HG03064 (cell line): ENCODE measurements around the gene FOXJ3.

Experiments used
- ATAC-seq: cut with Tn5 transposase; IDR thresholded peaks from one replicate; pipeline ENCODE4 v1.9.1; 2021; ENCODE audit warnings: low read depth; ENCODE audit not compliant: unreplicated experiment

The FOXJ3 gene

GRCh38 chr1:42335050-42335808 is at the start of gene FOXJ3:
Gene FOXJ3, minus strand, starts transcription at chr1:42335235. Its CDS starts 24,142 bp downstream, at chr1:42311093.
- peak; percentile 67 for ATAC-seq

DNA sequence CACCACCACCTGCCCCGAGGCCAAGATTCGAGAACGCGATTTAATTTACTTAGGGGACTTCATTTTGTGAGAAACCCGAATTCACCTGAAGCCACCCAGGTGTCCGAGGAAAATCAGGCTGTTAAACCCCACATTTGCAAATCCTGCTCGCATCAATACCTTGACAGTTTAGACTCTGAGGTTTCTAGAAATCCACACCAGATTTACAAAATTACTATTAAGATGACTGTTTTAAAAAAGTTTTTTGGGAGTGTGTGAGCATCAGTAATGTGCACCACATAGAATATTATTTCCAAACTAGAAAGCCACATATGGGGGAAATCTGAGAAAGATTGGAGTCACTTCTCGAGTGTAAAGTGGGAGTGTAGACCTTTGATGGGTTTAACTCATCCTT is 46.2 kb upstream of the FOXJ3 start:
- no peak for ATAC-seq

GRCh38 chr1:42380586-42381279 is 45.7 kb upstream of the FOXJ3 start, which contains the start of gene RIMKLA:
Gene RIMKLA, plus strand, starts transcription at chr1:42380792. Its CDS starts 143 bp downstream, at chr1:42380935.
- peak; percentile 79 for ATAC-seq

DNA sequence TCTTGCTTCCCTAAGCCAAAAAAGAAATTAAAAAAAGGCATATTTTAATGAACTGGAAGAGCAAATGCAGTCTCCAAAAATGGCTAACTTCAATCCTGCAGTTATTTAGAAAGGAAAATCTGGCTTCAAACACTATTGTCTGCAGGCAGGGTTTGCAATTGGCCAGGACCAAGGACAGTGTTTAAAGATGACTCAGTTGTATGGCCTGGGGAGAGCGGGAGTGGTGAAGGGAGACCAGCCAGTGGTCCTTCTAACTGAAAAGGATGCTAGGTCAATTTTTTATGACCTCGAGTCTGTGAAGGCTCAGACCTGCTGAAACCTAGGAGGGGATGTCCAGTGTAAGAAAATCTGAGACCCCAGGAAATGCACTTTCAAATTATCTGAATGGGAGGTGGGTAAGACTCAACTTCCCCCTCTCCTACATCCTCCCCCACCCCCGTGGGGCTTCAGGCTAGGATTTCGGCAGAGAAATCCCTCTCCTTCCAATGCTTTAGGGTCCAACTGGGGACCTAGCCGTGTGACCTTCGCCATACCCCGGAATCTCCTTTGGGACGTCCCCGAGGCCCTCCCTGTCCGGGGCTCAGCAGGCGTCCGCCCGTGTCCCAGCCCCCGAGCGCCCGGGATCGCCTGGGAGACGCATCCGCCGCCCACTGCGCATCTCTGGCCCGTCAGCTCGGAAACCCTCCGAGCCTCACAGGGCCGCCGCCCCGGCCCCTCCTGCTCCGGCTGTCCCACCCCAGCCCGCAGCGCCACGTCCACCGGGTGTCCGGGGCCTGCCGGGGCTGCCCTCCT is 45.0 kb upstream of the FOXJ3 start:
- ATAC-seq, result peak; percentile 37

- no peak for ATAC-seq
Measured at GRCh38 chr1:42372796-42373195, 37.8 kb upstream of the FOXJ3 start.

DNA sequence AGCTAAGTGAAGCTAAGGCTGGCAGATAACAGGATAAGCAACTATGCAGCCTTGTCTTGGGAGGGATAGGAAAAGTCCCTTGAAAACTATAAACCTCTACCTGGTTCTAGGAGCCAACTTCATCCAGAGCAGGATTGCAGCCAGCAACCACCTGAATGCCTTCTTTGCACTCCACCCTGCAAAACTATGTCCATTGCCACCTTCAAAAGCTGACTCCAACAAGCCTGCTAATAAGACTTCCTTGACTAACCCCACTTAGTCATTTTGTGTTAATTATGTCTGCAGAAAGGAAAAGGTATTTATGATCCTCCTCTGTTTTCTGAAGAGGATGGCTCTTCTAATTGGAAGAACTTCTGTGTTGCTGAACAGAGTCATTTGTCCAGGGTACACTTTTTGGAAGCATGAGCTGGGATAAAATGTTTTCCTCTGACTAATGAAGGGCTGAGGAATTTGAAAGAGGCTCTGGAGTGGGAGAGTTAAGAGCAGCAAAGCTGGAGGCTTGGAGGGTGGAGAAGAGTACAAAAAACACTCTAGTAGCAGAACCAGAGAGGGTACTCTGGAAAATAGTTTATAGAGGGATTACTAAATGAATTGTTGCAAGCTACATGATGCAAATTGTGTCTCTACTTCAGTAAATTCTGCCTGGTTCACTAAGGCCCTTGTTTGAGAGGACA is 36.0 kb upstream of the FOXJ3 start:
- ATAC-seq, result no peak

DNA sequence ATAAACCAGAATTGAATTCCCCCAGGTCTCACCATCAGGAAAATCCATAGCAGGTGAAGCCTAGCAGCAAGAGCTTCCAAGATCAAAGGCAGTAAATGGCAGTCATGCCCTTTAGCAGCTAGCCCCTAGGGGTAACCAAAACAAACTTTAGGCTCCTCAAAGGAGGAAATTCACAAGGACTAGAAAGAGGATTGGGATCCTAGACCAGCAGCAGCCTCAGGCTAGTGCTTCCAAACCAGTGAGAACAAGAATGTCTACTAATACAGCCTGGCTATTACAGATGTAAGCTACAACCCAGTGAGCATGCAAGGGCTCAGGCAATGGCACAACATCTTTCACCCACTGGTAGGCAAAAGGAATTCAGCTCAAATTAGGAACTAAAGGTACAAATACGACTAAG is 34.4 kb upstream of the FOXJ3 start:
- ATAC-seq, result no peak

- ATAC-seq, result no peak
Measured at GRCh38 chr1:42368096-42368795, 33.2 kb upstream of the FOXJ3 start.

- ATAC-seq, result no peak
Measured at GRCh38 chr1:42365118-42365517, 30.1 kb upstream of the FOXJ3 start.

GRCh38 chr1:42364542-42364941 is 29.5 kb upstream of the FOXJ3 start:
- ATAC-seq, result no peak

- no peak for ATAC-seq
Measured at GRCh38 chr1:42364089-42364488, 29.1 kb upstream of the FOXJ3 start.

- ATAC-seq, result no peak
Measured at GRCh38 chr1:42359466-42359865, 24.4 kb upstream of the FOXJ3 start.

GRCh38 chr1:42358791-42359190 is 23.8 kb upstream of the FOXJ3 start:
- ATAC-seq, result no peak

DNA sequence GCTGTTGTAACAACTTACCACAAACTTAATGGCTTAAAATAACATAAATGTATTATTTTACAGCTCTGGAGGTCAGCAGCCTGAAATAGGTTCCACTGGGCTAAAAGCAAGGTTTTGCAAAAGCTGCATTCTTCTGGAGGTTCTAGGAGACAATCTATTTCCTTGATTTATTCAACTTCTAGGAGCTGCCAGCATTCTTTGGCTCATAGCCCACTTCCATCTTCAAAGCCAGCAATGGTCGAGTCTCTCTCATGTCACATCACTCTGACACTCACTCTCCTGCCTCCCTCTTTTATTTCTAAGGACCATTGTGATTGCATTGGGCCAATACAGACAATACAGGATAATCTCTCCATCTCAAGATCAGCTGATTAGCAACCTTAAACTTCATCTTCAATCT is 15.1 kb upstream of the FOXJ3 start:
- no peak for ATAC-seq

DNA sequence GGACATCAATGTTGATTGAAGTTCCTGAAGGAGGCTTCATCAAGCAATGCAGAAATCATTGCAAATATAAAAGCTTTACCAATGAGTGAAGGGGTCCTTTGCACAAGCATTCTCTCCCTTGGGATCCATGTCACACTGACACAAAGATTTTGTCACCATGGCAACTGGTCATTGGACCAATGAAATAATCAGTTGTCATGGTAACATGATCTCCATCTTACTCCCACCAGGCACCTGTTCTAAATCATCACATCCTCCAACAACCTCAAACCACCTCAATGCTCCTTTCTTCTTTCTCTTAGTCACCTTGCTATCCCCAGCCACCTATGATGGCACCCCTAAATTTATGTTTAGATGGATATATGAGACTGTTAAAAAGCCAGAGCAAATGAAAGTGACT is 13.5 kb upstream of the FOXJ3 start:
- no peak for ATAC-seq

GRCh38 chr1:42343049-42343448 is 8.0 kb upstream of the FOXJ3 start:
- no peak for ATAC-seq

GRCh38 chr1:42340901-42341300 is 5.9 kb upstream of the FOXJ3 start:
- ATAC-seq, result no peak

DNA sequence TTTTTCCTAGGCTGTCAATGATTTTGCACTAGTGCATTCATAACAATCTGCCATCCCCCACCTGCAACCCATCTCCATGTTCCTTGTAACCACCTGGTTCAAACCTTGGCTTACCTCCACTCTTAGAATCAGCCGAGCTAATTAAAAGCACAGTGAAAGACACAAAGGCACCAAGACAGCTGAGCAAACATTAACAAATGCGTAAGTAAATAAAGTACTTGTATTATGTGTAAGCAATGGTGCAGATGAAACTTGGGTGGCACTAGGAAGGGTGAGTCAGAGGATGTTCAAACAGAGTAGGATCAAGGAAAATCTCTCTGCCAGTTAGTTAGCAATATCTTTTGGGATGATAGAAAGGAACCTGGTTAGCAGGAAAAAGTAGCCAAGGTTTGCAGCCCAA is 5.1 kb upstream of the FOXJ3 start:
- no peak for ATAC-seq

DNA sequence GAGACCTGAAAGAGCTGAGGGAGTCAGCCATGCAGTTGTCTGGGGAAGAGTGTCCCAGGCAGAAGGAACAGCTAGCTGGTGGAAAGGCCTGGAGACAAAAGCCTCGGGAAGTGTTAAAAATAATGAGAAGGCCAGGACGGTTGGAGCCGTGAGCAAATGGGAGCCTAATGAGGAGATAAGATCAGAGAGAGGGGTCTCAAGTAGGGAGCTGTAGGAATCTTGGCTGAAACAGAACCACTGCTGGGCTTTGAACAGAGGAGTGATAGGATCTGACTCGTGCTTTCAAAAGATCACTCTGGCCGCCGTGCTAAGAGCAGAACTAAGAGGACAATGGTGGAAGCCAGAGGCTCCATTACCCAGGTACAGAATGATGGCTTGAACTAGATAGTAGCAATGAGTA is 1.9 kb upstream of the FOXJ3 start:
- ATAC-seq, result no peak
